ENCODE measurements around the gene MTF1.

DNA sequence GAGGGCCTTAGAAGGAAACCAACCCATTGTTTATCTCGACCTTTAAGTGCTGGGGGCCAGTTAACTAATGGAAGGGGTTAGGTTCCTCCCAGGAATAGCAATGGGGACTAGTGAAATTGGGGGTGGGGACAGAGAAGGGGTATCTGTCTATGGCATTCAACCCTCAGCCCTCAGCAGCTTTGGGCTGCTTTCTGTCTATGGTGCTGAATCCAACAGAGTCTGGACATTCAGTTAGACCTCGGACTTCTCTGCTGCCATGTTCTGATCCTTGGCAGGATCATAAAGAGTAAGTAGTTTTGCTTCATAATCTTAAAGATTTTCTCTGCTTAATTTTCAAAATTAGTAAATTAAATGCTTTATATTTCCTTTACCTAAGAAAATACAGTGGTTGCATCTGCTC lies 91.9 kb downstream of the MTF1 start:
- TF ChIP-seq, protein P1, sequence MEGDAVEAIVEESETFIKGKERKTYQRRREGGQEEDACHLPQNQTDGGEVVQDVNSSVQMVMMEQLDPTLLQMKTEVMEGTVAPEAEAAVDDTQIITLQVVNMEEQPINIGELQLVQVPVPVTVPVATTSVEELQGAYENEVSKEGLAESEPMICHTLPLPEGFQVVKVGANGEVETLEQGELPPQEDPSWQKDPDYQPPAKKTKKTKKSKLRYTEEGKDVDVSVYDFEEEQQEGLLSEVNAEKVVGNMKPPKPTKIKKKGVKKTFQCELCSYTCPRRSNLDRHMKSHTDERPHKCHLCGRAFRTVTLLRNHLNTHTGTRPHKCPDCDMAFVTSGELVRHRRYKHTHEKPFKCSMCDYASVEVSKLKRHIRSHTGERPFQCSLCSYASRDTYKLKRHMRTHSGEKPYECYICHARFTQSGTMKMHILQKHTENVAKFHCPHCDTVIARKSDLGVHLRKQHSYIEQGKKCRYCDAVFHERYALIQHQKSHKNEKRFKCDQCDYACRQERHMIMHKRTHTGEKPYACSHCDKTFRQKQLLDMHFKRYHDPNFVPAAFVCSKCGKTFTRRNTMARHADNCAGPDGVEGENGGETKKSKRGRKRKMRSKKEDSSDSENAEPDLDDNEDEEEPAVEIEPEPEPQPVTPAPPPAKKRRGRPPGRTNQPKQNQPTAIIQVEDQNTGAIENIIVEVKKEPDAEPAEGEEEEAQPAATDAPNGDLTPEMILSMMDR (conservative IDR thresholded peaks at IDR 0.05) = no peak
- no peak for TF ChIP-seq ZFX (IDR thresholded peaks at IDR 0.05)

All from C4-2B (cell line).